Measurements from ENCODE around the gene GALNT7.

The GALNT7 gene

DNA sequence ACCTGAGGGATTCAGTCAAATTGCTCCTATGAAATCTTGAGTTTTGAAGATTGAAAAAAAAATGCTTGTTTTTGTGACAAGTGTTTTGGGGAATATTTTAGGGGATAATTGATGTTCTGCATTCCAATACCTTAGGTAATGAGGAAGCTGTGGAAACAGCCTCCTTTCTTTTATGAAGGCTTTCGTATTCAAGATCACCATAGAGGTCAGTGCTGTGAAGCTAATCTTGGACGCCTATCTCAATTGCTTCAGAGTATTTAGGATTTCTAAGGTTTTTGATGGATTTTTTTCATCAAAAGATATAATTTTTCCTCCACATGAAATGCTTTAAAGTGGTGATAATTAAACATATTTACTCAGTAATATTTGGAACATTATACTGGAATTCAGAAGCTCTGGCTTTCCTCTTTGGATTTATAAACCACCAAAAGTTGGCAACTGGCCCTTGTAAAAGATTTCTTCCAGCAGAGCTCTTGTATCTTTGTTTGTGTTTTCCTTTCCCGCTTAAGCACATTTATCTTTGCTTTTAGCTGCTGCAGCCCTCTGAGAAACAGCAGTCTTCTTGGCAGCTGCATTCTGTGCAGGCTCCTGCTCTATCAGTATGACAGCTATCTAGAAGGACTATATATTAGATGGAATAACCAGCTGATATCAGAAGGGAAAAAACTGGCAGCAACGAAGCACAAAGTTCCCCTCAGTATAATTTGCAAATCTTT lies 101.9 kb downstream of the GALNT7 start:
- DNase-seq = no peak

- DNase-seq = no peak
Measured at GRCh38 chr4:173272314-173272713, 103.7 kb downstream of the GALNT7 start.

- no peak for DNase-seq
Measured at GRCh38 chr4:173272996-173273395, 104.4 kb downstream of the GALNT7 start.

GRCh38 chr4:173273941-173274340 lies 105.3 kb downstream of the GALNT7 start:
- DNase-seq = no peak

GRCh38 chr4:173274744-173275143 lies 106.1 kb downstream of the GALNT7 start:
- DNase-seq = no peak

GRCh38 chr4:173275150-173275549 lies 106.5 kb downstream of the GALNT7 start:
- no peak for DNase-seq

DNA sequence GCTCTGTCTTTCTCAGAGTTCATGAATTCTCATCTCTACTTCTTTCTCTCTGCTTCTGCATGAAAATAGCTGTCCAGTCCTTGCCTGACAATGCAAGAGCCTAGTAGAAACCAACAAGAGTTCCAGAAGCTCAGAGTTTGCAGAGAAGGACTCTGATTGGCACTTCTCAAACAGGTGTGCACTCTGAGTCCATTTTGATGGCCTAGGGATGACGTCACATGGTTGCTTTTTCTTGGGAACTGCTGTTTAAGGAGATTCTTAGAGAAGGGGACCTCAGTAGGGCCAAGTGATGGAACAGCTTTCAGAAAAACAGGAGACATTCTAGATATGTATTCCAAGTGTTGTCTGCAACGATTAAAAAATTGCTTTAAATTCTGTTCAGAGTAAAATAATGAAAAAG lies 108.7 kb downstream of the GALNT7 start:
- DNase-seq = no peak

- DNase-seq = no peak
Measured at GRCh38 chr4:173280998-173281397, 112.4 kb downstream of the GALNT7 start.

GRCh38 chr4:173281406-173282255 lies 113.0 kb downstream of the GALNT7 start:
- DNase-seq = no peak

DNA sequence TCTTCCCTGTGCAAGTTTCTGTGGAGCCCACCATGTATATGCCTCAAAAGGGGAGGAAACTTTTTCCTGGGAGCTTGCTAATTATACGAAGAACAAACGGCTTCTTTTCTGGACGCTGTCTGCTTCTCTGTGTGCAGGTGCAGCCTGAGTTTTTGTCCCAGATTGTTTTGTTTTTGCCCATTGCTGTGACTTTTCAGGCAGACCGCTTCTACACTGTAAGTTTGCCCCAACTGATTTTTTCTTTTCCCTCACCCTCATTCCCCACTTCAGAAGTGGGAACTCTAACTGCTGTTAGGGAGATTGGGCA lies 113.6 kb downstream of the GALNT7 start:
- DNase-seq = no peak

GRCh38 chr4:173282626-173283025 lies 114.0 kb downstream of the GALNT7 start:
- DNase-seq = no peak

- no peak for DNase-seq
Measured at GRCh38 chr4:173284463-173284862, 115.9 kb downstream of the GALNT7 start.

- DNase-seq = no peak
Measured at GRCh38 chr4:173287486-173287885, 118.9 kb downstream of the GALNT7 start.

GRCh38 chr4:173288296-173288695 lies 119.7 kb downstream of the GALNT7 start:
- no peak for DNase-seq

- DNase-seq = no peak
Measured at GRCh38 chr4:173288698-173289352, 120.2 kb downstream of the GALNT7 start.

DNA sequence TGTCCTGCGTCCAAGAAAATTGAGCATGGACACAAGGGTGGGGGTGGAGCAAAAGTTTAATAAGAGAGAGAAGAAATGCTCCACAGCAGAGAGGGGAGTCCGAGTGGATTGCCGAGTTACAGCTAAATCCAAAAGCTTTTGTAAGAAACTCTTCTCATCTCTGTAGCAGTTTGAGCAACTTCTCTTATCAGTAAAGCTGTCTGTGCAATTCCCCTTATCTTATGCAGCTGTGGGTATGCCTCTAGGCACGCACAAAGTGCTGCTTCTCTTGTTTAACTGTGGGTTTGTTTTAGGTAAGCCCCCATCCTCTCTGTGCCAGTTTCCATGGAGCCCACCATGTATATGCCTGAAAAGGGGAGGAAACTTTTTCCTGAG lies 120.7 kb downstream of the GALNT7 start:
- no peak for DNase-seq

DNA sequence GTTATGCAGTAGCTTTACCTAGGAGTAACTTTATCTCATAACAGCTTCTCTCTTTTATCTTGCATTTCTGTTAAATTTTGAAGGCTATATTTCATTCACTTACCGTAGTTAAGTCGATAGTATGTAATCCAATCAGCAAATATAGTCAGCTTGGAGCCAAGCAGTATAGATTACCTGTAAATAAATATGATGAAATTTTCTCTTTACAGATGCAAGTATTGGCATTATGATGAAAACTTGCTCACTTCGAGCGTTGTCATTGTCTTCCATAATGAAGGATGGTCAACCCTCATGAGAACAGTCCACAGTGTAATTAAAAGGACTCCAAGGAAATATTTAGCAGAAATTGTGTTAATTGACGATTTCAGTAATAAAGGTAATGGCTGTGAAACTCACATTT lies 123.3 kb downstream of the GALNT7 start:
- DNase-seq = no peak

DNA sequence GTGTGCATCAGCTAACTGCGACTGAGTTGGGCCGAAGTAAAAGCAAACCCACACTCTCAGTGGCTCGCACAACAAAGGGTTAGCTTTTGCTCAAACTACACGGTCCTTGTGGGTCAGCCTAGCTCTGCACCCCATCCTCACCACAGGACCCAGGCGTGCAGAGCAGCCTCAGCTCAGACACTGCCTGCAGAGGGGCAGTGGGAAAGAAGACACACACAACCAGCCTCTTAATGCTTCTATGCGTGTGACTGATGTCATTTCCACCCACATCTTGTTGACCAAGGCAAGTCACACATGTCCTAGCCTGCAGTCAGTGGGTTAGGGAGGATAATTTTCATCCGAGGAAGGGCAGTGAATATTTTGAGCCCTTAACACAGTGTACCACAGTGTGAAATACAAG lies 125.1 kb downstream of the GALNT7 start:
- no peak for DNase-seq

GRCh38 chr4:173294444-173294843 lies 125.8 kb downstream of the GALNT7 start:
- no peak for DNase-seq

- DNase-seq = no peak
Measured at GRCh38 chr4:173301518-173302201, 133.0 kb downstream of the GALNT7 start.

GRCh38 chr4:173307778-173308177 lies 139.2 kb downstream of the GALNT7 start:
- no peak for DNase-seq

- no peak for DNase-seq
Measured at GRCh38 chr4:173311368-173311767, 142.8 kb downstream of the GALNT7 start.

GRCh38 chr4:173314715-173315114 lies 146.1 kb downstream of the GALNT7 start:
- no peak for DNase-seq

- no peak for DNase-seq
Measured at GRCh38 chr4:173316060-173316459, 147.4 kb downstream of the GALNT7 start.
